ENCODE results near the gene CCDC66. TPM values are rescaled to one million over a fixed set of nuclear protein-coding genes. Genes with fewer than 3 reads are reported as not detected.
"Not testable (repeated sequence)": the region's sequence is repeated elsewhere in the genome, so short reads cannot be mapped to it uniquely, and the experiment has no call there.

The CCDC66 gene
- total RNA-seq: 9.6 TPM

GRCh38 chr3:56556908-56557830, at the start of gene CCDC66:
CCDC66 (plus strand) TSS chr3:56557175; CDS start chr3:56557243, 68 bp downstream.
- ATAC-seq: peak; percentile 99

GRCh38 chr3:56519641-56520040, 37.3 kb upstream of the CCDC66 start:
- no peak for ATAC-seq

- ATAC-seq: no peak
These were observed 34.6 kb upstream of the CCDC66 start for GRCh38 chr3:56522374-56522773.

GRCh38 chr3:56525291-56525690, 31.7 kb upstream of the CCDC66 start:
- no peak for ATAC-seq

- ATAC-seq: no peak
These were observed 20.2 kb upstream of the CCDC66 start for GRCh38 chr3:56536735-56537134.

GRCh38 chr3:56547486-56547885, 9.5 kb upstream of the CCDC66 start:
- no peak for ATAC-seq

GRCh38 chr3:56557831-56558170, 826 bp downstream of the CCDC66 start:
- peak; percentile 14 for ATAC-seq

- no peak for ATAC-seq
These were observed 16.5 kb downstream of the CCDC66 start for GRCh38 chr3:56573501-56573900.

- not testable (repeated sequence) for ATAC-seq
These were observed 25.0 kb downstream of the CCDC66 start for GRCh38 chr3:56581941-56582340.

- not testable (repeated sequence) for ATAC-seq
These were observed 27.3 kb downstream of the CCDC66 start for GRCh38 chr3:56584275-56584674.

GRCh38 chr3:56590814-56591213, 33.8 kb downstream of the CCDC66 start:
- no peak for ATAC-seq

- ATAC-seq: no peak
These were observed 34.3 kb downstream of the CCDC66 start for GRCh38 chr3:56591262-56591661.

- no peak for ATAC-seq
These were observed 36.6 kb downstream of the CCDC66 start for GRCh38 chr3:56593455-56594158.

- no peak for ATAC-seq
These were observed 39.2 kb downstream of the CCDC66 start for GRCh38 chr3:56595975-56596840.

- ATAC-seq: not testable (repeated sequence)
These were observed 51.5 kb downstream of the CCDC66 start for GRCh38 chr3:56608479-56608878.

- no peak for ATAC-seq
These were observed 53.8 kb downstream of the CCDC66 start for GRCh38 chr3:56610669-56611335.

GRCh38 chr3:56611364-56611763, 54.4 kb downstream of the CCDC66 start:
- ATAC-seq: no peak

GRCh38 chr3:56612146-56612545, 55.2 kb downstream of the CCDC66 start:
- no peak for ATAC-seq

- no peak for ATAC-seq
These were observed 56.0 kb downstream of the CCDC66 start for GRCh38 chr3:56613016-56613415.

- ATAC-seq: no peak
These were observed 59.6 kb downstream of the CCDC66 start for GRCh38 chr3:56616478-56617006.

GRCh38 chr3:56620371-56620770, 63.4 kb downstream of the CCDC66 start:
- ATAC-seq: no peak

- ATAC-seq: peak; percentile 79
These were observed 64.7 kb downstream of the CCDC66 start for GRCh38 chr3:56621681-56622080.

Data from esophagus mucosa (tissue), 1 donor.